HG02870 (cell line): ENCODE results near the gene KREMEN1.

Experiments used
- ATAC-seq: cut with Tn5 transposase; IDR thresholded peaks from one replicate; pipeline ENCODE4 v1.9.1; 2021; ENCODE audit warnings: mild to moderate bottlenecking, moderate library complexity; ENCODE audit not compliant: unreplicated experiment

The KREMEN1 gene

DNA sequence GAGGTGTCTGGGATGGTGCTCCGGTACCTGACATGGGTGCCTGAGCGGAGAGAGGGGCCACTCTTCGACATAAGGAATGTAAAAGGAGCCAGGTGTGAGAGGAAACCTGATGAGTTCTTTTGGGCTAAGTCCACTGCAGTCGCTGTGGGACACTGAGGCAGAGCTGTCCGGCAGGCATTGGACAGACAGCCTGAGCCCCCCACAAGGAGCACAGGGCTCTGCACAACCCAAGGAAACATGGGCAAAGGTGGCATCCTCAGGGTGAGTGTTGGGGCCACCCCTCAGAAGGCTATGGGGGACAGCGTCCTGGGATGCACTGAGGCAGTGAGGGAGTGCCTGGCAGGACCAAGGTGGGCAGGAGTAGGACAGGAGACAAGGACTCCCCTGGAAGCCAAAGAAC, 75.2 kb downstream of the KREMEN1 start:
- ATAC-seq = no peak

DNA sequence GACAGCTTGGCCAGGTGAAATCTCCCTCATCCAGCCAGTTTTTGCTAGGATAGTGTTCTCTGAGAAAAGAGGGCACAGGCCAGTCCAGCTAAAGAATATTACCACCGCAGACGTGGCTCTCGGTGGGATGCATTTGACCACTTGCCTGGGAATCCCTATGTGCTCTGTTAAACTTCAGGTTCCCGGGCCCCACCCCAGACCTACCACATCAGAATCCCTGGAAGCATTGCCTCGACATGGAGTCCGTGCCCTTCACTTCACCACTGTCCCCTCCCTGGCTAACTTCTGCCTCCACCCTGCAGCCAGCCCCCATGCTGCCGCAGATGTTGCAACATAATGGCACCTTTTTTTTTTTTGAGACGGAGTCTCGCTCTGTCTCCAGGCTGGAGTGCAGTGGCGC, 76.0 kb downstream of the KREMEN1 start:
- no peak for ATAC-seq

- ATAC-seq = no peak
Measured at GRCh38 chr22:29149841-29150555, 77.2 kb downstream of the KREMEN1 start.

DNA sequence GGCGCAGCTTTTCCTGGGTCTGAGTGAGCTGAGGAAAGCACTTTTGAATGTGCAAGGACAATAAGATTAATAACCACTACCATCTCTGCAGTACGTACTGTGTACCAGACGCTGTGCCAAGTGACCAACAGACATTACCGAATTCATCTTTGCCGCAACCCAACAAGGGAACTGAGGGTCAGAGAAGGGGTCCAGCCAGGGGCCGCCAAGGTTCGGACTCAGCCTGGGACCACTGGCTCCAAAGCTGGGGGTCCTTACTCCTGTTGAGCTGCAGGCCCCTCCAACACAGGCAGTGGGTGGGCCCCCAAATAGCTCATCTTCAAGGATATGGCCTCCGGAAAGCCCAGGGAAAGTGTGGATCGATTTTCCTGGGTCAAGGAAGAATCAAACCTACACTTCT, 77.9 kb downstream of the KREMEN1 start:
- no peak for ATAC-seq

- no peak for ATAC-seq
Measured at GRCh38 chr22:29151316-29151715, 78.5 kb downstream of the KREMEN1 start.

GRCh38 chr22:29152045-29152953, 79.5 kb downstream of the KREMEN1 start:
- no peak for ATAC-seq

- ATAC-seq = no peak
Measured at GRCh38 chr22:29152954-29153719, 80.3 kb downstream of the KREMEN1 start.

- ATAC-seq = no peak
Measured at GRCh38 chr22:29154364-29155048, 81.7 kb downstream of the KREMEN1 start.

DNA sequence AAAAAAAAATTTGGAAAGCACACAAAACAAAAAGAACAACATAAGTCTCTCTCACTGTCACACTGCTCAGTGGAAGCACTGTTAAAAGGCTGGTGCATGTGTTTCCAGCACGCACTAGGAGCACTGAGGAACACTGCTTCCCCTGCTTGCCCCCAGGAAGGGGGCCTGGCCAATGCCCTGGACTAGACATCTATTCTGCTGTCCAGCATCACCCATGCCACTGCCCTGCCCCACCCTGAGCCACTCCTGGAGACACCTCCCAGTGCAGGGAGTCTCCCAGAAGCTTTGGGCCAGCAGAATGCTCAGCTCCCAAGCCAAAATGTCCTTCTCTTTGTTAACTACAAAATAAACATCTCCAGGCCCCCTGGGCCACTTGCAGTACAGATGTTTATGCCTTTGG, 83.1 kb downstream of the KREMEN1 start:
- no peak for ATAC-seq

DNA sequence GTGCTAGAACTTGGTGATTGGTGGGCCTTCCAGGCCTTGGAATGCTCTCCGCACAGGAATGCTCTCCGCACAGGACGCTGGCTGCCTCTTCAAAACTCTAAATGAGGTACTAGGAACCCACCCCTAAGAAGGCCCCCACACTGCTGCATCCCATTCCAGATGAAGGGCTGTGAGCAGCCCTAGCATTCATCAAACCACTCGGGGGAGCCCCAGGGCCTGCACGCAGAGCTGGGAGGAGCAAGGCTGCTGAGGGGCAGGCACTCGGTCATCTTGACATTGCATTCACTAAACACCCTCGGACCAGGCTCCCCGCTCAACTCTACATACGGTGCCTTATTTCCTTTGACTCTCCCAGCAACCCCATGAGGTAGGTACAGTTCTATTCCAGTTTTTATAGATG, 83.7 kb downstream of the KREMEN1 start:
- no peak for ATAC-seq

DNA sequence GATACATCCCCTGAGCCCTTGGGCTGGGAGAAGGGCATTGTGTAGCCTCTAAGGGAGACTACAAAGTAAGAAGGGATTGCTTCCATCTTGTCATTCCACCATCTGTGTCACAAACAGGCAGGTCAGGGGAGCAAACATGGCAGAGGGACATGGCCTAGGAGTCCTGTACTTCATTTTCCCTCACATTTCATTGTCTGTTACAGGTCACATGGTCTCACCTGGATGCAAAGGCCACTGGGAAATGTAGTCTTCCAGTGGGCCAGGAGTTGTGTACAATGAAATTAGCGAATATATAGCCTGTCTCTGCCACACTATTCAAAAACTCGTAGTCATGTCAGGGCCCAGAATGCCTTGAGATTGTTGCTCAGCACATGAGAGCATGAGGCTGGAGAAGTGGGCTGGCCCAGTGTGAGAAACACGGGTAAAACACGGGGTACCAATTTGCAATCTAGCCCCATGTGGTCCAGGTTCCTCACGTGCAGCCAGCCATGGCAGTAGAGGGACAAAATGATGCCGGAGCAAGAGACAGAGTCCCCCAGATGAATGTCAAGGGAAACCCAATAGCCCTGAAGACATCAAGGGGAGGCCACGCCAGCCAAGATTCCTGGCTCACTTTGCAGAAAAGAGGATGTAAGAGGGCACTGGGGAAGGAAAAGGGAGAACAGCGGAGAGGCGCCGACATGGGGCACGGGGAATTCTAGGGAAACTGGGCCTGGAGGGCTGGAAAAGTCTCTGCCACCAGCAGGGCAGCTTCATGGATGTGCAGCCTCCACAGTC, 85.1 kb downstream of the KREMEN1 start:
- no peak for ATAC-seq

GRCh38 chr22:29158546-29158945, 85.7 kb downstream of the KREMEN1 start:
- ATAC-seq = no peak

DNA sequence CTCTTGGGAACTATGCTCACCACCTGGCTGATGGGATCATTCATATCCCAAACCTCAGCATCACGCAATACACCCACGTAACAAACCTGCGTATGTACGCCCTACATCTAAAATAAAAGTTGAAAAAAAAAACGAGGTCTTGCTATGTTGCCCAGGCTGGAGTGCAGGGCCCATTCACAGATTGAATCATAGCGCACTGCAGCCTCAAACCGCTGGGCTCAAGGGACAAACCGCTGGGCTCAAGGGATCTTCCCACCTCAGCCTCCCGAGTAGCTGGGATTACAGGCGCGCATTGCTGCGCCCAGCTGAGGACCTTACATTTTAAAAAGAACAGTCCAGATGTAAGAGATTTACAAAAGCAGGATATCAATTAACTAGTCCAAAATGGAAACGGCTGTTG, 91.0 kb downstream of the KREMEN1 start:
- no peak for ATAC-seq

DNA sequence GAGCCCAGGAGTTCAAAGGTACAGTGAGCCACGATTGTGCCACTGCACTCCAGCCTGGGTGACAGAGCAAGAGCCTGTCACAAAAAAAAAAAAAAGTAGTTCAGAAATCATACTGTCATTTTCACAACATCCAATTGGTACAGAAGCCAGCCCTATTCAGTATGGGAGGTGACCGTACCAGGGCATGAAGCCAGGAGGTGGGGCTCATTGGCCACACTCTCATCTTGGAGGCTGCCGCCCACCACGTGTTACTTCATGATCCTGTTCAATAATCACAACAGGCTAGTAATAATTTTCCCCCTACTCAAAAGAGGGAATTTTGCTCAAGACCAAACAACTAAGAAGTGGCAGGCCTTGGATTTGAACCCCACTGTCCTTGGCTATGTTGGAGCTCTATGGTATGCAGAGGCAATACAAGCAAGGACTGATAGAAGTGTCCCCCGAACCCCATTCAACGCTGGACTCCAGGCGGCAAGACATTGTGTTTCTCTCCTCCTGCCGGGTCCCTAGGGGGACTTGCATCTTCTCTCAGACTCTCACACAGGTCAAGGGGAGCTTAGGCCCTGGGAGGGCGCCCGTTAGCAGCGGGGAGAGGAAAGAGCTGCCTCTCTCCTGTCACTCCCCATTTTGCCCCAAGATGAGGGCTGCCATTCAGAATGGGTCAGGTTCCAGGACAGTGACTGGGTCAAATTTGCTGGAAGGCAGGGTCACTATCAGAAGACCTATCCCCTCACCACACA, 92.7 kb downstream of the KREMEN1 start:
- ATAC-seq = no peak

GRCh38 chr22:29166180-29166579, 93.3 kb downstream of the KREMEN1 start:
- ATAC-seq = no peak

DNA sequence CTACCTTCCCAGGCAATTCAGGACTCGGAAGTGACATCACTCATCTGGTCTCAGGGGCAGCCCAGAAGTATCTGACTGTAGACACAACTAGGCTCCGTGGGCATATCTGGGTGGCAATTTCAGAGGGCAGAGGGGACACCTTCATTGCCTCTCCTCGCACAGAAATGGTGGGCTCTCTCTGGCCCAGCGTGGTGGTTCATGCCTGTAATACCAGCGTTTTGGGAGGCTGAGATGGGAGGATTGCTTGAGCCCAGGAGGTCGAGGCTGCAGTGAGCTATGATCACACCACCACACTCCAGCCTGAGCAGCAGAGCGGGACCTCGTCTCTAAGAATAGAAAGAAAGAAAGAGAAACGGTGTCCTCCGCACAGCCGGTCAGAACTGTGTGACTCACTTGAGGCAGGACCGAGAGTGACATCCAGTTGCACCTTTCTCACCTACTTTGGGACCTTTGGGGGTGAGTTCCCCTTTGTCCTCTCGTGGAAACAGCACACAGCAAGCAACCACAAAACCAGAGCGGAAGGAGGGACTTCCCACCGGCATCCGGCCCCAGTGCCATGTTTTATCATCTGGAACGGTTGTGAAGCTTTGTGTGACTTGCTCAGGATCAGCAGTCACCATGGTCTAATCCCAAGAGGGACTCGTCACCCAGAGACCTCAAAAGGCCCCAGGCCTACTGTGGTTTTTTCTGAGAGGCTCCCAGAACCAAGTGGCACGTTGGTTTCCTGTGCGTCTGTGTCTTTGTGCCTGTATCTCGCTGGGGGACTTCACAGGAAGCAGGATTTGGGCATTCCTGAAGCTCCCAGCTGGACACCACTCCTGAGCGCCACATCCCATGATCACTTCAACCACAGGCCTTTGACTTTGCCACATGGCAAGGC, 94.4 kb downstream of the KREMEN1 start:
- peak; percentile 91 for ATAC-seq

GRCh38 chr22:29171721-29172120, 98.9 kb downstream of the KREMEN1 start:
- ATAC-seq = no peak

DNA sequence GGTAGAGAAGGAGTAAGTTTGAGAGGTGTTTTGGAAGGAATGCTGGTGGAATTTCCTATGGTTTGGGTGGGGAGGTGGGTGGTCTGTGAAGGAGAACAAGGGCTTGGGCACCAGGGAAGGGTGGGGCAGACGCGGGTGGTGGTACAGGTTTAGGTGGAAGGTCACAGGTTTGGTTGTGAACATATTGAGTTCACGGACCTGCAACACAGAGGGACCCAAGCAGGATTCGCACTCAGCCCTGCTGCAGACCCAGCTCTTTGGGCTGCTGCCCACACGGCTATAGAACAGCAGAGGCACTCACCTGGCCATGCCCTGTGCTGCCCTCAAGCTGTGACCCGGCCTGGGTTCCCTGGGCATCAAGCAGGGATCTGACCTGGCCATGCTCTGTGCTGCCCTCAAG, 99.4 kb downstream of the KREMEN1 start:
- no peak for ATAC-seq
